A549 (cell line): Measurements from ENCODE around the gene ZFYVE9.

Experiments used
- CTCF ChIP-seq: fragments of >200 bp; sonication (Bioruptor Twin); formaldehyde crosslinking; IDR thresholded peaks from 3 replicates; pipeline ENCODE4 v1.5.1; 2016
- GATA3 ChIP-seq: IDR thresholded peaks from 2 replicates; pipeline ENCODE4 v1.6.1; 2012; ENCODE audit warnings: borderline replicate concordance

DNA sequence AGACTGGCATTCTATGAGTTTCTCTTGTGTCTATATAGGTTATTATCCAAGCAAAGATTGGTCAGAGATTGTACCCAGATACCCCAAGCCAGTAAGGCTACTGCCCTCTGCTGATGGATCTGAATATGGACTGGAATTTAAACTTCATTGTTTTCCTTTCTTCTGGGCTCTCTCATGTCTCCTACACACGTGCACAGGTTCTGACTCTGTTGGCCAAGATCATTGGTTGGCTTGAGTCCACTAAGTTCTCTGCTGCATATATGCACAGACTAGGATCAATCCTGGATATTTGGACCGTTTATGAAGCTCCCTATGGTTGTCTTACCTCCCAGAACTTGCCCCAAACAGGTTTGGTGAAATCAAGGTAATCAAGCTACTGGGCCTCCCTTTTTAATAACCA lies 154.5 kb downstream of the ZFYVE9 start:
- TF ChIP-seq GATA3 (no peak), CTCF (peak; percentile 63)
